Hematopoietic multipotent progenitor cell (in vitro differentiated cells): Measurements from ENCODE around the gene KRT25. TPM values are rescaled to one million over a fixed set of nuclear protein-coding genes. Genes with fewer than 3 reads are reported as not detected.

ENCODE experiments used
- DNase-seq, 3 donors: peaks; one replicate each; pipeline ENCODE4 v3.0.0-alpha.2; 2011 to 2015; ENCODE audit warnings: low read depth in 2 of 3, low spot score in 2 of 3
- total RNA-seq: library from RNA; depleted of rRNA; stranded (reverse); fragments of >200 nt; gene quantifications from one replicate; pipeline ENCODE4 v1.2.3, GENCODE V29; 2012

KRT25 gene, protein sequence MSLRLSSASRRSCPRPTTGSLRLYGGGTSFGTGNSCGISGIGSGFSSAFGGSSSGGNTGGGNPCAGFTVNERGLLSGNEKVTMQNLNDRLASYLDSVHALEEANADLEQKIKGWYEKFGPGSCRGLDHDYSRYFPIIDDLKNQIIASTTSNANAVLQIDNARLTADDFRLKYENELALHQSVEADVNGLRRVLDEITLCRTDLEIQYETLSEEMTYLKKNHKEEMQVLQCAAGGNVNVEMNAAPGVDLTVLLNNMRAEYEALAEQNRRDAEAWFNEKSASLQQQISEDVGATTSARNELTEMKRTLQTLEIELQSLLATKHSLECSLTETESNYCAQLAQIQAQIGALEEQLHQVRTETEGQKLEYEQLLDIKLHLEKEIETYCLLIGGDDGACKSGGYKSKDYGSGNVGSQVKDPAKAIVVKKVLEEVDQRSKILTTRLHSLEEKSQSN
- total RNA-seq, result not detected

DNA sequence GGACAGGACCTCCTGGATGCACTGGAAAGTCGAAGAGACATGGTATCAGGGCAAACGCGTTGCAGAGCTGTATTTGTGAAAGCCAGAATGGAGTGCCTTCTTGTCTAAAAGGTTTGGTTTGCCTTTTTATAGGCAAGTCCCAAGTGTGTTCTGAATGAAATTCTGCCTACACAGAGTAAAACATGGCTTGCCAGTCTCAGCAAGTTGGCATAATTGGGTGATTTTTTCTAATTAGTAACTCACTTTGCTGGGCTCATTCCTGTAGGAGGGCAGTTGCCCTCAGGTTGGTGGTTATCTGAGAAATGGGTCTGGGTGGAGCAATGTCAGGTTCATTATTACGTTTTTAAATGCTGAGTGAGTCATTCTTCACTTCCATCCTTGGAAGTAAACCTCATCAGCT is at the start of gene KRT25:
Gene KRT25 (minus strand): TSS at position 101 of the 400 bp plus-strand sequence. CDS start 60 bp downstream, at position 41.
- no peak for DNase-seq

DNA sequence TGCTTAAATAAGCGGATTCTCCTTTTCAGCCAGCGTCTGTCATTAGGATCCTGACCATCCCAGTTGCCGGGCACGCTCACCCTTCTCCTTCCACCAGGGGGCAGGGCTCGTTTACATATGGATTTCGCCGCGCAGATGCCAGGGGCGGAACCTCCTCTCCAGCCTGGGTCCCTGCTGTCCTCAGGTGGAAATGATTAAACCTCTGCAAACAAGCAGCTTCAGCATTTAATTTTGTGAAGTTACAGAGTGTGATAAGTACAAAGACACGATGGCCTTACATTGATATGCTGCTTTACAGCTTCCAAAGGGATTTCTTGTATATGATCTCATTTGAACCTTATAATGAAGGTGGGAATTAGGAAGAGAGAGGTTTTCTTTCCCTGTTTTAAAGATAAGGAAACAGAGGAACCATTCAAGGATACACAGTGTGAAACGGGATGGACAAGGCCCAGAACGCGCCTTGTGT is 48.5 kb upstream of the KRT25 start:
- peak; percentile 40 to 76 (median 67) for DNase-seq

DNA sequence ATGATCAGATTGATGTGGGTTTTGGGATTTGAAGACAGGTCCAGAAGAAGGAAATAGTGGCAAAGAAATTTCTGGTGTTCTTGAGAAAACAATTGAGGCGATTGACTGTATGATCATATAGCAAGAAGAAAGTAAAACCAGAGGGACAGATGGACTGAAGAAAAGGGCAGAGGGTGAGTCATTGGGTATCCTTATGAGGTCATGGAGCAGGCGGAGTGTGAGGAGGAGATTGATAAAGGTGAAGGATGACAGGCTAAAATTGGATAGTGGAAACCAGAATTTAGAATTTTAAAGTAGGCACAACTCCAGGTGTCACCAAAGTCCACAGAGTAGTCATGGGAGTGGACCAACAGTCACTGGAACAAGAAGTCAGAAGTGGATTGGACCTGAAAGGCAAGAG is 46.0 kb upstream of the KRT25 start:
- DNase-seq, result no peak

DNA sequence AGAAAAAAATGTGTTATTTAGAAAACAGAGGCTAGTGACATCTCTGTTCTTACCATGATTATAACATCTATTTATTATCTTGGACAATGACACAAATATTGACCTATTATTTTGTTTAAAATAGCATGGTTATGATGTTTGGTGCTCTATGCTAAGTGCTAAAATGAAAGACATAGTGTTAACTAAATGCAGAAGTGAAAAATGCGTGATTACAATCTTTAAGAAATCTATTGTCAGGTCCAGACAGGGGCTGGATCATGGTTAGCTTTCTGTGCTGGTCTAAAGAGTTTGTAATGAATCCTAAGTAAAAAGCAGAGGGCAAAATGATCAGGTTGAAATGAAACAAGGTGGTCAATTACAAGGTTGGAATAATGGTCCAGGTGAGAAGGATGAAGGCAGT is 45.2 kb upstream of the KRT25 start:
- no peak for DNase-seq

DNA sequence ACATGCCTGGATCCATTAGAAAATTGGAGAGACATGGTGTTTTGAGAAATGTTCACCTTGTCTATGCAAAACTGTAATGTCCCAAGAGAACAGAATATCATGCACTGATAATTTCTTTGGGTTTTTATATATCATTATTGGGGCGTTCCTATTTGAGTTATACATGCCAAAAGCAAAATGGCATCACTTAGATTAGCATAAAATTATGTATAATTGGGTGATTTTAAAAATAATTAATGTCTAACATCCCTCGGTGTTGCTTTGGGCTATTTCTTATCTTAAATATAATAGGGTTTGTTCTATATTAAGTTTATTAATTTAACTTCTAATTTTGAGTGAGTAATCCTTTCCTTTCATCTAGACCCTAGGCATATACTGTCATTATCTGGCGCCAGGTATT is 44.7 kb upstream of the KRT25 start, which contains the start of gene KRT28:
Gene KRT28 (minus strand): TSS at position 101 of the 400 bp plus-strand sequence. CDS start 66 bp downstream, at position 35.
- no peak for DNase-seq

DNA sequence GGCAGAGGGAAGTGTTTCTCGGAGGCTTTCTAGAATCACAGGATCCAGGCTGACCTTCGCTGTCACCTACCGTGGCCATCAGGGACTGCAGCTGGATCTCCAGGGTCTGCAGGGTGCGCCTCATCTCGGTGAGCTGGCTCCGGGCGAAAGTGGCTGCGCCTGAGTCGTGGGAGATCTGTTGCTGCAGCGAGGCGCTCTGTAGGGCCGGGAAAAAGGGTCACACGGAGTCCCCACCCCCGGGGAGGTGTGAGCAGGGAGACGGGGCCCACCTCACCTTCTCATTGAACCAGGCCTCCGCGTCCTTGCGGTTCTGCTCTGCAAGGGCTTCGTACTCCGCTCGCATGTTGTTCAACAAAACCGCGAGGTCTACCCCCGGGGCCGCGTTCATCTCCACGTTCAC is 41.7 kb upstream of the KRT25 start:
- DNase-seq, result no peak

DNA sequence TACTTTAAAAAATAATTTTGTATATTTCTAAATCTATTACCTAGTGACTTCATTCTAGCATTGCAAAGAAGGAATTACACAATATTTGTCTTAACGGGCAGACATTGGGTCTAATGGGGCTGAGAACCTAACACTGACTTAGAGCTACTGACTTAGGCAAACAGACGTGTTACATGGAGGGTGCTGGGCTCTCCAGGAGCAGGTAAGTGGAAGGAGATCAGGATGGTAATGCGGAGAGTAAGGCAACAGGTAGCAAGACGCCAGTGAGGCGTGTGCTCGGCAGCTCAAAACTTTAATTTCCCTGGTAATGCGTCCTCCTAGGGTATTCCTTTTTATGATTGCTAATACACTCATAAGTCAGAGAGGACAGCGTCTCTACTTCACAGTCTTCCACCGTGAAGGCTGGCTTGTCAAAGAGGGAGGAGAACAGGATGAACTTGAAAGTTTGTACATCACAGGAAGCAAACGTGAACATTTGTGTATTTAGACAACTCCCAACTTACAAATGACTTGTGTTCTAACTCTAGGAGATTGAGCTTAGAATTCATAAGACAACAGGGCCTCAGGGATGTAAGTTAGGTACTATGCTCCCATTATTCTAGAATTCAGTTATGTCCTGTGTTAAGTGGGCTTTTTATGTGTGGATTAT is 40.0 kb upstream of the KRT25 start:
- DNase-seq, result no peak

DNA sequence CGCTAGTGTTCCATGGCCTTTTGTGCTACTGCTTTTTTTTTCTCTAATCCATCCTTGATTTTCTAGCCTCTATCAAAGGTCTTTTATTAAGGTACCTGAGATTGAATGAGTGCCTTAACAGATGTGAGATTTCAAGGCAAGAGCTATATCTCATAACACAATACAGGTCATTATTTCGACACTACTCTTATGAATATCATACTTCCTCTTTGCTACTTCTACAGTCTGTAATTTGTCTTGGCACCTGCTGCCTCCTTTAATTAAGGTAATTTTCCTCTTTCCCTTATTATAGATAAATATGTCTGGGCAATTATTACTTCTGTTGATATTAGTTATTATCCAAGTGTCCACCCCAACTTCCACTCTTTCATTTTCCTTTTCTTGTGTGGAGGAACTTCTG is 39.3 kb upstream of the KRT25 start:
- DNase-seq, result no peak

DNA sequence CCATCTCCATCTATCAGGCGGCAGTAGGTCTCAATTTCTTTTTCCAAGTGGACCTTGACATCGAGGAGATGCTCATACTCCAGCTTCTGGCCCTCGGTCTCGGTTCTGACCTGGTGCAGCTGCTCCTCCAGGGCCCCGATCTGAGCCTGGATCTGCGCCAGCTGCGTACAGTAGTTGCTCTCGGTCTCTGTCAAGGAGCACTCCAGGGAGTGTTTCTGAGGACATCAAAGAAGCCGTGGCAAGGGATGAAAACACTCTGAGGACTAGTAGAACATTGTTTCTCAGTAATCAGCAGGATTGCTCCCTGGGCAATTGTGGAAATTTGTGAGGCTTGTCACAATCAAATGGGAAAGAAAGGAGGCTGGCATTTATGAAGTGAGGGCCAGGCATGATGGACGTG is 38.7 kb upstream of the KRT25 start:
- DNase-seq, result no peak

DNA sequence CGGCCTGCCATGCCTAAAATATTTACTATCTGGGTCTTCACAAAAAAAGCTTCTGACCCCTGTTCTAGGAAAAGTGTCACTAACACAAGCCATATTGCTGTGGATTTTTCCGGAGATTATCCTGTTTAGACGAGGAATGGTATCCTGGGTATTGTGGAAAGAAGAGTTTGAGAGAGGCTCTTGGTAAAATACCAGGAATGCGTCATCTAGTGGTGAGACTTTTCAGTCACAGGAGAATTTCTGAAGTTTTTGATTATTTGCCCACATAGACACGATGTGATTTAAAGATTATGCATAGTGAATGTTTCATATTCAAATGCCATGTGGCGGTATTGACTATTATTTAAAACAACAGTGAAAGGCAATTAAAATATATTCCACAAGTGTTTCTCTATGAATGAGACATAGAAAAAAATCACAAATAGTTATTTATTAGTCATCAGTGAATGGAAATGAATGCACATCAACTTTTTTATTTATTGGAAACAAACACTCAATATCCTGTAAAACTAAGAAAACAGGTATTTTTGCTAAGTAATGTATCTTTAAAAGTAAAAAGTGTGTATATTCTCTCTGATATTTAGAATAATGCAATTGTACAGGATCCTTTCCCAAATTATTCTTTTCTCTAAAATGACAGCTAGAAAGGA is 36.8 kb upstream of the KRT25 start:
- DNase-seq, result no peak

DNA sequence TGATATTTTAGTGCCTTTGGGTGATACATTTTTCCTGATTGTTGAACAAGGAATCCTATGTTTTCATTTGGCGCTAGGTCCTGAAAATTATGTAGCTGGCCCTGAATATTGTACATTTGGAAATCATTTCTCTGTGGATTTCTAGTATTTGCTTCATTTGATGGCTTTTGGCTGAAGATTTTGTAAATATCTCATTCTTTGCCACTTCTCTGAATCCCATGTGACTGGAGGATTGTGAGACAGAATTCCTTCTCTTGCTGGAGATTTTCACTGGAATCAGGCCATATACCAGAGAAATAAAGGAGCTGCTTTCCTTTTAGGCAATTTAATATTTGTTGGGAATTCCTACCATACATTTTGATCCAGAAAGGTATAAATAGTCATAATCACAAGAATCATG is 36.0 kb upstream of the KRT25 start:
- DNase-seq, result no peak

DNA sequence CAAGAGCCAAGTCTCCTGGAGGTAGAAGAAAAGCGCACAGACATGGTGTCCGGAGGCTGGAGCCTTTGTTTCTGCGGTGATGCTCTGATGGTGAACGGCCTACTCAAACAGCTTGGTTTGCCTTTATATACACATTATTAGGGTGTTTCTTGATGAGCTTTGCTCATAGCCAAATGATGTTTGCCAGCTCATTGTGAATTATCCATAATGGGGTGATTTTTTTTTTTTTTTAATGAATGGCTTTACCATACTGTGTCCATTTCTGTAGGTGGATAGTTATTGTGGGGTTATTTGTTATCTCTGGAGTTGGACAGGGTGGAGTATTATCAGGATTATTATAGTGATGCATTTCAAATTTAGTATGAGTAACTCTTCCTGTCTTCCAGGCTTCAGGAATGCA is 27.3 kb upstream of the KRT25 start, which contains the start of gene KRT27:
Gene KRT27 (minus strand): TSS at position 101 of the 400 bp plus-strand sequence. CDS start 57 bp downstream, at position 44.
- DNase-seq, result no peak

DNA sequence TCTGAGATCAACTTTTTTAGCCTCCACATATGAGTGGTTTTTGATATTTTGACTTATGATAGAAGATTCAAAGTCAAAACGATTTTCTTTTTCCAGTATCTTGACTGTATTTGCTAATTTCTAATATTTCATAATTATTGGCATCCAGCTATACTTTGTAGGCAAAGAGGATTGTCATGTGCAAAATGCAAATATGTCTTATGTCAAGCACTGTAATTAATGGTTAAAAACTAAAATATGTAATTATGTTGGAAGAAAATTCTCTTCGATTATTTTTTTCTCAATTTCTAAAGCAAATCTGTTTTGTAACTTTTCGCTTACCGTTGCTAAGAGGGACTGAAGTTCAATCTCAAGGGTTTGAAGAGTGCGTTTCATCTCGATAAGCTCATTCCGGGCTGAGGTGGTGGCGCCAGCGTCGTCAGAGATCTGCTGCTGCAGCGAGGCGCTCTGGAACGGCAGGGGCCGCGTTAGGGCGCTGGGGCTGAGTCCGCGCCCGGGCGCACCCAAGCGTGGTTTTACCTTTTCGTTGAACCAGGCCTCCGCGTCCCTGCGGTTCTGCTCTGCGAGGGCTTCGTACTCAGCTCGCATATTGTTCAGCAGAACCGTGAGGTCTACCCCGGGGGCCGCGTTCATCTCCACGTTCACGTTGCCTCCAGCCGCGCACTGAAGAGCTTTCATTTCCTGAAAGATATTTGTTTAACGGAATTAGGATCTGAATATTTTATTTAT is 24.2 kb upstream of the KRT25 start:
- DNase-seq, result peak in 2 of 3 donors; percentile 20 to 26

DNA sequence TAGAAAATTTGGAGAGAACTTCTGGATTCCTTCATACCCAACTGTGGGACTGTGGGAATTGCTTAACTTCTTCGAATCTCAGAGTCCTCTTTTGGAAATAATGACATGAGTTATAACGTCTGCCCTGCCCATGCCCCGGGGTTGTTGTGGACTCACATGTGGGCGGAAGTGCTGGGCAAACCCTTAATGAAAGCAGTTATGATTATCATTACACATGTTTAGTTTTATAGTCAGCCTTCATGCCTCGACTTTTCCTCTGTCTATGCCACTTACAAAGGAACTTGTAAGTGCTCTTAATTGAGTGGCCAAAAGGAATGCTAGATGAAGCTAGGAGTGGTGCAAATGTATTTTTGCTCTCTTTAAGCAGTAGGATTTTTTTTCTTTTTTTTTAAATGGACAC is 23.3 kb upstream of the KRT25 start:
- no peak for DNase-seq

DNA sequence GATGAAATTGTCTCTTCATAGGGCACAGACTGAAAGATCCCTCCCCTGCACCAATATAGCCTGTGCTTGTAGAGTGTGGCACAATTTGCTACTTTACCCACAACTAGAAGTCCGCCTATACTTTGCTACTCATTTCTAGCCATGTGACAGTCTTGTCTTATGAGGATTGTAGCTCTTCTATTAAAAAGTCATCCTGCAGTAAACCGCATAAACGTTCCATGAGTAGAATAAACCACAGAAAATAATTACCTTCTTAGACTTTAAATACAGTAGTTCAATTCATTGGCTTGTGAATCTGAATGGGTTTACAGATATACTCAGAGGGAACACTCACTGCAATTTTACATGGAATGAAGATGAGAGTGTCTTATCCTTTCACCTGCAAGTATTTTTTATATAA is 22.8 kb upstream of the KRT25 start:
- DNase-seq, result no peak

DNA sequence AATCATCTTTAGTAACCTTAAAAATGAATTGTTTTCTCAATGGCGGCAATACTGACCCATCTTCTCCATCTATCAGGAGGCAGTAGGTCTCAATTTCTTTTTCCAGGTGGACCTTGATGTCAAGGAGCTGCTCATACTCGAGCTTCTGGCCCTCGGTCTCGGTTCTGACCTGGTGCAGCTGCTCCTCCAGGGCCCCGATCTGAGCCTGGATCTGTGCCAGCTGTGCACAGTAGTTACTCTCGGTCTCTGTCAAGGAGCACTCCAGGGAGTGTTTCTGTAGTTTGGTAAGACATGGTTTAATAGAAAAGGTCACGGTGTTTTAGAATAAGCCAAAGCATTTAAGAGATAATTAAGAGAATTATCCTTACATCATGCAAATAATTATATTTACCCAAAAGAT is 22.3 kb upstream of the KRT25 start:
- DNase-seq, result no peak

DNA sequence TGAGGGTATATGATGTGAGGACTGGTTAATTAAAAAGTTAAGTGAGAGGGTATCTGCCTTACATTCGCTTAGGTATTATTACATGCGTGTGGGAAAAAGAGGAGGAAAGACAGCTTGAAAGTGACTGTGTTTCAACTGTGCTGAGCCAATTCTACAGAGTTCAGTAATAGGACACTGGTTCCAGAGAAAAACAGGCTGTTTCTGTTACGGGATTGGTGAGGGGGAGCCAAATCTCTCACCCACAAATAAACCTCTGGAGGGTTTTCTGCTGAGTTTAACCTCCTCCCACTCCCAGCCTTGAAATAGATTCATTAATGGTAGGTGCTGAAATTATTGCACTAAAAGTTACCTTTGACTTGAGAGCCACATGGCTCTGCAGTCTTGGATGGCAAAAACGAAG is 20.8 kb upstream of the KRT25 start:
- no peak for DNase-seq

DNA sequence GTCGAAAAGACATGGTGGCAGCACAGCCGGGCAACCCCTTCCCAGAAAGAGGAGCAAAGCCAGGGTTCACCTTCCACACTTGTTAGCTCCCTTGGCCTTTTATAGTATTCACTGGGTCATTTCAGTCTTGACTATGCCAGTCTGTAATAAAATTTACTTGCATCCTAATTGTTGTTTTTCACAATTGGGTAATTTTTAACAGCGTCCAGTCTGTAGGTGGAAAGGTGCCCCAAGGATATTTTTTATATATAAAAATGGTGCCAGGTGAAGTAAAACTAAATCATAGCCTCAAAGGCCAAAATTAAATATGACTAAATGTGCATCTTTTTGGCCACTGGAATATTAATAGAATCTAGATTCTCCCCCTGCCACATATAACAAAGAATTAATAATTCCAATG is 17.0 kb upstream of the KRT25 start, which contains the start of gene KRT26:
Gene KRT26 (minus strand): TSS at position 101 of the 400 bp plus-strand sequence. CDS start 88 bp downstream, at position 13.
- no peak for DNase-seq

DNA sequence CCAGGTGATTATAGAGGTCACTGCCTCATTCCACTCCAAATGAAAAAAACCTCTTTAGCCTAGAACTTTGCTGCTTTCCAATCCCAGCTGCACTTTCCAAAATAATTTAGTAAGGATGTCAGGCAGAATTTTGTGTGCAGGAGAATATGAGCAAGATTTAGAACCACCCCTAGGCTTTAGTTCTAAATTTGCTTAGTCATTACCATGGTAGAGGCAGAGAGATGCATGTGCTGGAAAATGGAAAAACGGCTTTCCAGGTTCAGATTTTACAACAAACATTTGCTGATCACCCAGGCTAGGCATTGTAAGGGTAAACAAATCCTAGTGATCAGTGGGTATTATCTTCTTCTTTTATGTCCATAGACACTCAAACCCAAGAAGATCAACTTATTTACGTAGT is 10.5 kb upstream of the KRT25 start:
- no peak for DNase-seq

DNA sequence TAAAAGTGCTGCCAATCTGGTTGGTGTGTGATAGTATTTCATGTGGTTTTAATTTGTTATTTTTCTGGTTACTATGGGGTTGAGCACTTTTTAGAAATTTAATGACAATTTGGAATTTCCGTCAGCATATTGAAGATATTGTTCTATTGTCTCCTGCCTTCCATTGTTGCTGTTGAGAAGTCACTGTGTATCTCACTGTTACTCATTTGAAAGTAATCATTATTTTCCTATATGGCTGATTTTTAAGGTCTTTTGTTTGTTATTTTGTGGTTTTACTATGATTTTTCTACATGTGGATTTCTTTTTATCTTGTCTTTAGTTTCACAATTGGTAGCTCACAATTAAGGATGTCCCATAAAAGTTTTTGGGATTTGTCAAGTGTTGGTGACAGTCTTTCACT is 8.6 kb upstream of the KRT25 start:
- no peak for DNase-seq
